Measurements from ENCODE around the gene KRT6C. TPM values are rescaled to one million over a fixed set of nuclear protein-coding genes. Genes with fewer than 3 reads are reported as not detected.

Gene KRT6C
- total and polyA plus RNA-seq, 2 experiments from 2014 or later, result not detected

DNA sequence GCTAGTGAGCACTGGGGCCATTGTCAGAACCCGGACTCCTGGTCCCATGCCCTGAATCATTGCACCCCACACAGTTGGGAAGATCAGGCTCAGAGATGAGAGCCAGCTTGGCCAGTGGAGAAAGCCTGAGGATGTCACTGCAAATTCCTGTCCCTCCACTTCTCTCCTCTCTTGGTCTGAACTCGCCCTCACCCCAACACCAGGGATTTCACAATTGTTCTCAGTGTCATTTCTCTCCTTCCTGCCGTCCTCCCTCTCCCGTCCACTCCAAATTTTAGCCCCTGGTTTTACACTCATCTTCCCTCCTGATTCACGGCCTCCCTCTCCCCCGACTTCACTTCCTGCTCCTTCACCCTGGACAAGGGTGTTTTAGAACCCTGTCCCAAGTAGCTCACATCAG, 50.6 kb downstream of the KRT6C start:
- no peak overlapping the region for H3K27ac ChIP-seq (ENCODE audit: low read depth)

DNA sequence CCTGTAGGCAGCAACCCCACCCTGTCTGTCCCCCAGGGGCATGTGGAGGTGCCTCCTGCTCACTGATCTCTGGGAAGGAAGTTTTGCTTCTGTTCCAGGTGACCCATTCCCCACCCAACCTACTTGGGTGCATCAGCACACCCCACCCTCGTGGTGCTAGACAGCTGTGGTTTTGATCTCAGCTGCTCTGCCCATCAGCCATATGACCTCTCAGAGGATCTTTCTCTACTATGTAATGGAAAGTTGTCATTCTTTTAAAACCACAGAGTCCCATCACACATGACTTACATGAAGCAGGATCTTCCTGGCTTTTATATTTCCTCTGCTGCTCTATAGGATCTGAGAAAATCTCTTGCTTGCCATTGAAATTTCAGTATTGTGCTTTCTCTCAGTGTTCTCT, 53.9 kb downstream of the KRT6C start:
- Histone ChIP-seq H3K4me2 (no peak overlapping the region), H3K4me1 (ENCODE audit: insufficient read depth) (no peaks in the 10 kb centered on the region), H3K79me2 (replicated peaks; ENCODE audit: insufficient read depth) (no peaks in the 10 kb centered on the region), H2AFZ (no peak overlapping the region), H4K20me1 (replicated peaks; ENCODE audit: insufficient read depth) (no peaks in the 10 kb centered on the region), H3K36me3 (ENCODE audit: insufficient read depth) (no peaks in the 10 kb centered on the region), H3F3A (replicated peaks; ENCODE audit: low read depth) (no peaks in the 10 kb centered on the region), H3K27me3 (ENCODE audit: insufficient read depth) (no peaks in the 10 kb centered on the region), H3K27ac (ENCODE audit: low read depth) (no peak overlapping the region), H3K4me3 (no peak overlapping the region), H3K9me2 (ENCODE audit: insufficient read depth) (0 out of 2 replicates have a peak, but pooled peaks cover 3% of the 10 kb centered on the region)
- Mint-ChIP-seq H3K4me3 (no peak overlapping the region), H3K27ac (no peak overlapping the region), H3K4me1 (peaks cover 9% of the 10 kb centered on the region), H3K36me3 (ENCODE audit: low read depth) (no peaks in the 10 kb centered on the region), H3K9me3 (no peaks in the 10 kb centered on the region; the same call in 2 of the 3 replicates), H3K27me3 (ENCODE audit: insufficient read depth, low read depth, poor library complexity) (peaks cover 2% of the 10 kb centered on the region)
- ATAC-seq (no peak), DNase-seq (ENCODE audit: low spot score) (no peak)
- TF ChIP-seq JUNB (IDR thresholded peaks at IDR 0.05; ENCODE audit: unreplicated experiment) (no peak), POLR2AphosphoS5 (IDR thresholded peaks at IDR 0.05; ENCODE audit: low read depth) (no peak), CREB1 (CRISPR knock-in tag; IDR thresholded peaks at IDR 0.05; ENCODE audit: low read depth) (no peak)
- TF ChIP-seq, protein P1, sequence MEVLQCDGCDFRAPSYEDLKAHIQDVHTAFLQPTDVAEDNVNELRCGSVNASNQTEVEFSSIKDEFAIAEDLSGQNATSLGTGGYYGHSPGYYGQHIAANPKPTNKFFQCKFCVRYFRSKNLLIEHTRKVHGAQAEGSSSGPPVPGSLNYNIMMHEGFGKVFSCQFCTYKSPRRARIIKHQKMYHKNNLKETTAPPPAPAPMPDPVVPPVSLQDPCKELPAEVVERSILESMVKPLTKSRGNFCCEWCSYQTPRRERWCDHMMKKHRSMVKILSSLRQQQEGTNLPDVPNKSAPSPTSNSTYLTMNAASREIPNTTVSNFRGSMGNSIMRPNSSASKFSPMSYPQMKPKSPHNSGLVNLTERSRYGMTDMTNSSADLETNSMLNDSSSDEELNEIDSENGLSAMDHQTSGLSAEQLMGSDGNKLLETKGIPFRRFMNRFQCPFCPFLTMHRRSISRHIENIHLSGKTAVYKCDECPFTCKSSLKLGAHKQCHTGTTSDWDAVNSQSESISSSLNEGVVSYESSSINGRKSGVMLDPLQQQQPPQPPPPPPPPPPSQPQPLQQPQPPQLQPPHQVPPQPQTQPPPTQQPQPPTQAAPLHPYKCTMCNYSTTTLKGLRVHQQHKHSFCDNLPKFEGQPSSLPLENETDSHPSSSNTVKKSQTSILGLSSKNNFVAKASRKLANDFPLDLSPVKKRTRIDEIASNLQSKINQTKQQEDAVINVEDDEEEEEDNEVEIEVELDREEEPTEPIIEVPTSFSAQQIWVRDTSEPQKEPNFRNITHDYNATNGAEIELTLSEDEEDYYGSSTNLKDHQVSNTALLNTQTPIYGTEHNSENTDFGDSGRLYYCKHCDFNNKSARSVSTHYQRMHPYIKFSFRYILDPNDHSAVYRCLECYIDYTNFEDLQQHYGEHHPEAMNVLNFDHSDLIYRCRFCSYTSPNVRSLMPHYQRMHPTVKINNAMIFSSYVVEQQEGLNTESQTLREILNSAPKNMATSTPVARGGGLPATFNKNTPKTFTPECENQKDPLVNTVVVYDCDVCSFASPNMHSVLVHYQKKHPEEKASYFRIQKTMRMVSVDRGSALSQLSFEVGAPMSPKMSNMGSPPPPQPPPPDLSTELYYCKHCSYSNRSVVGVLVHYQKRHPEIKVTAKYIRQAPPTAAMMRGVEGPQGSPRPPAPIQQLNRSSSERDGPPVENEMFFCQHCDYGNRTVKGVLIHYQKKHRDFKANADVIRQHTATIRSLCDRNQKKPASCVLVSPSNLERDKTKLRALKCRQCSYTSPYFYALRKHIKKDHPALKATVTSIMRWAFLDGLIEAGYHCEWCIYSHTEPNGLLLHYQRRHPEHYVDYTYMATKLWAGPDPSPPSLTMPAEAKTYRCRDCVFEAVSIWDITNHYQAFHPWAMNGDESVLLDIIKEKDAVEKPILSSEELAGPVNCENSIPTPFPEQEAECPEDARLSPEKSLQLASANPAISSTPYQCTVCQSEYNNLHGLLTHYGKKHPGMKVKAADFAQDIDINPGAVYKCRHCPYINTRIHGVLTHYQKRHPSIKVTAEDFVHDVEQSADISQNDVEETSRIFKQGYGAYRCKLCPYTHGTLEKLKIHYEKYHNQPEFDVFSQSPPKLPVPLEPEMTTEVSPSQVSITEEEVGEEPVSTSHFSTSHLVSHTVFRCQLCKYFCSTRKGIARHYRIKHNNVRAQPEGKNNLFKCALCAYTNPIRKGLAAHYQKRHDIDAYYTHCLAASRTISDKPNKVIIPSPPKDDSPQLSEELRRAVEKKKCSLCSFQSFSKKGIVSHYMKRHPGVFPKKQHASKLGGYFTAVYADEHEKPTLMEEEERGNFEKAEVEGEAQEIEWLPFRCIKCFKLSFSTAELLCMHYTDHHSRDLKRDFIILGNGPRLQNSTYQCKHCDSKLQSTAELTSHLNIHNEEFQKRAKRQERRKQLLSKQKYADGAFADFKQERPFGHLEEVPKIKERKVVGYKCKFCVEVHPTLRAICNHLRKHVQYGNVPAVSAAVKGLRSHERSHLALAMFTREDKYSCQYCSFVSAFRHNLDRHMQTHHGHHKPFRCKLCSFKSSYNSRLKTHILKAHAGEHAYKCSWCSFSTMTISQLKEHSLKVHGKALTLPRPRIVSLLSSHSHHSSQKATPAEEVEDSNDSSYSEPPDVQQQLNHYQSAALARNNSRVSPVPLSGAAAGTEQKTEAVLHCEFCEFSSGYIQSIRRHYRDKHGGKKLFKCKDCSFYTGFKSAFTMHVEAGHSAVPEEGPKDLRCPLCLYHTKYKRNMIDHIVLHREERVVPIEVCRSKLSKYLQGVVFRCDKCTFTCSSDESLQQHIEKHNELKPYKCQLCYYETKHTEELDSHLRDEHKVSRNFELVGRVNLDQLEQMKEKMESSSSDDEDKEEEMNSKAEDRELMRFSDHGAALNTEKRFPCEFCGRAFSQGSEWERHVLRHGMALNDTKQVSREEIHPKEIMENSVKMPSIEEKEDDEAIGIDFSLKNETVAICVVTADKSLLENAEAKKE (CRISPR knock-in tag; IDR thresholded peaks at IDR 0.05), result no peak

More for the DNA sequence above, 50.6 kb downstream of the KRT6C start:
- Histone ChIP-seq H3K9me2 (ENCODE audit: insufficient read depth) (0 out of 2 replicates have a peak, but pooled peaks cover 3% of the 10 kb centered on the region), H3K4me1 (ENCODE audit: insufficient read depth) (no peaks in the 10 kb centered on the region), H4K20me1 (replicated peaks; ENCODE audit: insufficient read depth) (no peaks in the 10 kb centered on the region), H2AFZ (0 out of 2 replicates have a peak overlapping the region, but pooled peaks have one; percentile 28), H3K36me3 (ENCODE audit: insufficient read depth) (no peaks in the 10 kb centered on the region), H3K4me2 (no peak overlapping the region), H3K79me2 (replicated peaks; ENCODE audit: insufficient read depth) (no peaks in the 10 kb centered on the region), H3K4me3 (no peak overlapping the region), H3F3A (replicated peaks; ENCODE audit: low read depth) (no peaks in the 10 kb centered on the region), H3K27me3 (ENCODE audit: insufficient read depth) (no peaks in the 10 kb centered on the region)
- Mint-ChIP-seq H3K27ac (no peak overlapping the region), H3K27me3 (ENCODE audit: insufficient read depth, low read depth, poor library complexity) (peaks cover 2% of the 10 kb centered on the region), H3K4me3 (no peak overlapping the region), H3K9me3 (no peaks in the 10 kb centered on the region), H3K4me1 (peaks cover 9% of the 10 kb centered on the region), H3K36me3 (ENCODE audit: low read depth) (no peaks in the 10 kb centered on the region)
- DNase-seq (ENCODE audit: low spot score) (no peak), ATAC-seq (no peak)
- TF ChIP-seq, protein P2, sequence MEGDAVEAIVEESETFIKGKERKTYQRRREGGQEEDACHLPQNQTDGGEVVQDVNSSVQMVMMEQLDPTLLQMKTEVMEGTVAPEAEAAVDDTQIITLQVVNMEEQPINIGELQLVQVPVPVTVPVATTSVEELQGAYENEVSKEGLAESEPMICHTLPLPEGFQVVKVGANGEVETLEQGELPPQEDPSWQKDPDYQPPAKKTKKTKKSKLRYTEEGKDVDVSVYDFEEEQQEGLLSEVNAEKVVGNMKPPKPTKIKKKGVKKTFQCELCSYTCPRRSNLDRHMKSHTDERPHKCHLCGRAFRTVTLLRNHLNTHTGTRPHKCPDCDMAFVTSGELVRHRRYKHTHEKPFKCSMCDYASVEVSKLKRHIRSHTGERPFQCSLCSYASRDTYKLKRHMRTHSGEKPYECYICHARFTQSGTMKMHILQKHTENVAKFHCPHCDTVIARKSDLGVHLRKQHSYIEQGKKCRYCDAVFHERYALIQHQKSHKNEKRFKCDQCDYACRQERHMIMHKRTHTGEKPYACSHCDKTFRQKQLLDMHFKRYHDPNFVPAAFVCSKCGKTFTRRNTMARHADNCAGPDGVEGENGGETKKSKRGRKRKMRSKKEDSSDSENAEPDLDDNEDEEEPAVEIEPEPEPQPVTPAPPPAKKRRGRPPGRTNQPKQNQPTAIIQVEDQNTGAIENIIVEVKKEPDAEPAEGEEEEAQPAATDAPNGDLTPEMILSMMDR (conservative IDR thresholded peaks at IDR 0.05; ENCODE audit: low read depth in 2 of 2), result no peak
- TF ChIP-seq ZNF331 (CRISPR knock-in tag; IDR thresholded peaks at IDR 0.05; ENCODE audit: low read depth), result no peak
- TF ChIP-seq, protein P3, sequence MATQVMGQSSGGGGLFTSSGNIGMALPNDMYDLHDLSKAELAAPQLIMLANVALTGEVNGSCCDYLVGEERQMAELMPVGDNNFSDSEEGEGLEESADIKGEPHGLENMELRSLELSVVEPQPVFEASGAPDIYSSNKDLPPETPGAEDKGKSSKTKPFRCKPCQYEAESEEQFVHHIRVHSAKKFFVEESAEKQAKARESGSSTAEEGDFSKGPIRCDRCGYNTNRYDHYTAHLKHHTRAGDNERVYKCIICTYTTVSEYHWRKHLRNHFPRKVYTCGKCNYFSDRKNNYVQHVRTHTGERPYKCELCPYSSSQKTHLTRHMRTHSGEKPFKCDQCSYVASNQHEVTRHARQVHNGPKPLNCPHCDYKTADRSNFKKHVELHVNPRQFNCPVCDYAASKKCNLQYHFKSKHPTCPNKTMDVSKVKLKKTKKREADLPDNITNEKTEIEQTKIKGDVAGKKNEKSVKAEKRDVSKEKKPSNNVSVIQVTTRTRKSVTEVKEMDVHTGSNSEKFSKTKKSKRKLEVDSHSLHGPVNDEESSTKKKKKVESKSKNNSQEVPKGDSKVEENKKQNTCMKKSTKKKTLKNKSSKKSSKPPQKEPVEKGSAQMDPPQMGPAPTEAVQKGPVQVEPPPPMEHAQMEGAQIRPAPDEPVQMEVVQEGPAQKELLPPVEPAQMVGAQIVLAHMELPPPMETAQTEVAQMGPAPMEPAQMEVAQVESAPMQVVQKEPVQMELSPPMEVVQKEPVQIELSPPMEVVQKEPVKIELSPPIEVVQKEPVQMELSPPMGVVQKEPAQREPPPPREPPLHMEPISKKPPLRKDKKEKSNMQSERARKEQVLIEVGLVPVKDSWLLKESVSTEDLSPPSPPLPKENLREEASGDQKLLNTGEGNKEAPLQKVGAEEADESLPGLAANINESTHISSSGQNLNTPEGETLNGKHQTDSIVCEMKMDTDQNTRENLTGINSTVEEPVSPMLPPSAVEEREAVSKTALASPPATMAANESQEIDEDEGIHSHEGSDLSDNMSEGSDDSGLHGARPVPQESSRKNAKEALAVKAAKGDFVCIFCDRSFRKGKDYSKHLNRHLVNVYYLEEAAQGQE (IDR thresholded peaks at IDR 0.05; ENCODE audit: unreplicated experiment), result no peak

Measured in GM23338 (cell line).